ENCODE results near the gene CCDC6. TPM values are rescaled to one million over a fixed set of nuclear protein-coding genes. Genes with fewer than 3 reads are reported as not detected.

CCDC6 gene
- total and polyA plus RNA-seq, 2 of the 8 experiments (the other 6 are each of a cell fraction or from before 2014, with no cell fraction given): 42.2 to 74.4 TPM

DNA sequence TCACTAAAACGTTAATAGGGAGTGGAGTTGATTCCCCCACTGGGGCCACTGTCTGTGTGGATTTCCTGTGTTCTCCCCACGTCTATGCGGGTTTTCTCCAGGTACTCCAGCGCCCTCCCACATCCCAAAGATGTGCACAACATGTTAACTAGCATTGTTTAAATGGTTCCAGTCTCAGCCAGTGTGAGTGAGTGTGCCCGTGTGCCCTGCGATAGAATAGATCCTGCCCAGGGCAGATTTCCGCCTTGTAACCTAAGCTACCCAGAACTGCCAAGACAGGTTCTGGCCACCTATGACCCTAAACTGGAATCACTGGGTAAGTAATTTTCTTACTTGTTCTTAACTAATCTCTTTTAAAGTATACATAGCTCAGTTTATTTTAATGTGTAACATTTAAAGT, 58.5 kb downstream of the CCDC6 start:
- H3K14ac ChIP-seq (ENCODE audit: insufficient read length): no peak overlapping the region
- H3K4me3 ChIP-seq (ENCODE audit: extremely low read depth in 1 of 4, insufficient read depth in 2 of 4, low read depth in 3 of 4, low read length in 4 of 4): peak overlapping the region in 3 of 4 experiments; percentile 3 to 32 (median 11); a peak in 4 of 8 replicates
- ChIA-PET POLR2A (ENCODE audit: partially characterized antibody) (interaction anchor here (0.7 to 3.2 kb wide), 8 partner anchors 11 to 139 kb away, joined by 3 to 17 read pairs (median 4); partner anchors contain the start of gene SLC16A9), CTCF (ENCODE audit: partially characterized antibody) (interaction anchor here (0.6 to 8.9 kb wide), 9 partner anchors 9 to 222 kb away, joined by 3 to 68 read pairs (median 4); partner anchors contain the start of gene CCDC6)
- 0 out of 4 replicates have a peak, but pooled peaks of 1 of the 2 experiments have one; percentile 23 for TF ChIP-seq HDAC2 (IDR thresholded peaks at IDR 0.05; ENCODE audit: borderline replicate concordance in 1 of 2, low read depth in 2 of 2, low read length in 2 of 2)
- TF ChIP-seq, protein P1, sequence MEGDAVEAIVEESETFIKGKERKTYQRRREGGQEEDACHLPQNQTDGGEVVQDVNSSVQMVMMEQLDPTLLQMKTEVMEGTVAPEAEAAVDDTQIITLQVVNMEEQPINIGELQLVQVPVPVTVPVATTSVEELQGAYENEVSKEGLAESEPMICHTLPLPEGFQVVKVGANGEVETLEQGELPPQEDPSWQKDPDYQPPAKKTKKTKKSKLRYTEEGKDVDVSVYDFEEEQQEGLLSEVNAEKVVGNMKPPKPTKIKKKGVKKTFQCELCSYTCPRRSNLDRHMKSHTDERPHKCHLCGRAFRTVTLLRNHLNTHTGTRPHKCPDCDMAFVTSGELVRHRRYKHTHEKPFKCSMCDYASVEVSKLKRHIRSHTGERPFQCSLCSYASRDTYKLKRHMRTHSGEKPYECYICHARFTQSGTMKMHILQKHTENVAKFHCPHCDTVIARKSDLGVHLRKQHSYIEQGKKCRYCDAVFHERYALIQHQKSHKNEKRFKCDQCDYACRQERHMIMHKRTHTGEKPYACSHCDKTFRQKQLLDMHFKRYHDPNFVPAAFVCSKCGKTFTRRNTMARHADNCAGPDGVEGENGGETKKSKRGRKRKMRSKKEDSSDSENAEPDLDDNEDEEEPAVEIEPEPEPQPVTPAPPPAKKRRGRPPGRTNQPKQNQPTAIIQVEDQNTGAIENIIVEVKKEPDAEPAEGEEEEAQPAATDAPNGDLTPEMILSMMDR (IDR thresholded peaks at IDR 0.05; ENCODE audit: control extremely low read depth in 1 of 3, insufficient read depth in 1 of 3, low read depth in 1 of 3, low read length in 3 of 3): no peak
- no peaks in the 10 kb centered on the region for H3K79me1 ChIP-seq (ENCODE audit: low read depth, low read length)
- peak overlapping the region; percentile 40; the same call in 1 of the 2 replicates for H2AK5ac ChIP-seq (ENCODE audit: low read depth, low read length)
- peaks cover 3 to 4% of the 10 kb centered on the region in 2 experiments for H4K20me1 ChIP-seq (replicated peaks in 1 of 2; ENCODE audit: control insufficient read depth in 1 of 2, insufficient read depth in 2 of 2, low read length in 2 of 2)
- H3K23me2 ChIP-seq (ENCODE audit: low read depth, low read length): no peaks in the 10 kb centered on the region
- H2BK20ac ChIP-seq (ENCODE audit: low read length): no peak overlapping the region
- no peak overlapping the region for H4K91ac ChIP-seq (replicated peaks; ENCODE audit: insufficient read length, low read length)
- peaks cover 3 to 28% (median 16%) of the 10 kb centered on the region in 4 experiments for H3K4me1 ChIP-seq (replicated peaks in 1 of 4; ENCODE audit: control insufficient read depth in 3 of 4, insufficient read depth in 4 of 4, low read length in 3 of 4)
- H3K27me3 ChIP-seq (replicated peaks in 1 of 4; ENCODE audit: control insufficient read depth in 3 of 4, extremely low read depth in 1 of 4, insufficient read depth in 3 of 4, low read length in 3 of 4): no peaks in the 10 kb centered on the region
- no peak overlapping the region for H4K8ac ChIP-seq (ENCODE audit: extremely low read depth, insufficient read depth, low read length)
- H3K4me2 ChIP-seq (ENCODE audit: insufficient read depth in 1 of 2, low read depth in 2 of 2, low read length in 2 of 2): peak overlapping the region; percentile 58 to 63
- no peak overlapping the region; a peak in 1 of 7 replicates for H3K9ac ChIP-seq (replicated peaks in 1 of 4; ENCODE audit: extremely low read depth in 1 of 4, low read depth in 3 of 4, low read length in 3 of 4)
- H2AFZ ChIP-seq (ENCODE audit: low read length): no peak overlapping the region
- peak overlapping the region; percentile 19; the same call in 1 of the 2 replicates for H3K18ac ChIP-seq (ENCODE audit: extremely low read depth, low read length)
- DNase-seq (ENCODE audit: low read depth in 1 of 2, low spot score in 2 of 2) (peak in 1 of 2 experiments; percentile 23), FAIRE-seq (no peak)
- H3K79me2 ChIP-seq (ENCODE audit: control insufficient read depth in 1 of 2, insufficient read depth in 2 of 2, low read length in 2 of 2): peaks cover 3 to 35% of the 10 kb centered on the region in 2 experiments; a peak in 2 of 4 replicates
- H3K9me3 ChIP-seq (ENCODE audit: insufficient read depth in 2 of 2, low read depth in 1 of 2, low read length in 1 of 2): no peaks in the 10 kb centered on the region
- peak overlapping the region; percentile 57 for H3K56ac ChIP-seq (replicated peaks; ENCODE audit: insufficient read length, low read depth, low read length)
- 44% methylated on average over 7 of the region's 7 CpGs; no CpG with 5 or more reads in 1 of the 2 experiments for WGBS, 2 experiments (ENCODE audit: extremely low coverage in 1 of 2, insufficient coverage in 1 of 2, insufficient read length in 1 of 2, insufficient replicate concordance in 2 of 2, low coverage in 1 of 2, low lambda C conversion rate in 2 of 2, missing lambda C conversion rate in 1 of 2)
- peak overlapping the region; percentile 36 for H4K5ac ChIP-seq (ENCODE audit: insufficient read length, low read depth, low read length)
- no peak overlapping the region for H2BK5ac ChIP-seq (ENCODE audit: low read depth, low read length)
- no peak overlapping the region for H3K23ac ChIP-seq (ENCODE audit: insufficient read length)
- no peak overlapping the region for H3K4ac ChIP-seq (replicated peaks; ENCODE audit: insufficient read length, low read depth, low read length)
- H2BK120ac ChIP-seq (replicated peaks; ENCODE audit: low read depth, low read length): peak overlapping the region; percentile 92
- peaks cover 0 to 47% (median 6%) of the 10 kb centered on the region in 4 experiments; a peak in 3 of 8 replicates for H3K36me3 ChIP-seq (ENCODE audit: control insufficient read depth in 2 of 4, insufficient read depth in 4 of 4, low read length in 3 of 4)
- H2BK15ac ChIP-seq (ENCODE audit: low read length): no peak overlapping the region
- no peak overlapping the region for H3K27ac ChIP-seq (ENCODE audit: low read depth, low read length)
- H2BK12ac ChIP-seq (ENCODE audit: low read depth, low read length): peak overlapping the region; percentile 29; the same call in 1 of the 2 replicates

All from H1 (cell line).